NCI-H345 treated with DMSO at 0.1 percent for 48 hours (cell line): ENCODE results near the gene CXCL14.

ENCODE experiments used
- DNase-seq: peaks from one replicate; lab custom pipeline; 2025; ENCODE audit not compliant: unreplicated experiment; lab: John Stamatoyannopoulos, UW

CXCL14 gene

DNA sequence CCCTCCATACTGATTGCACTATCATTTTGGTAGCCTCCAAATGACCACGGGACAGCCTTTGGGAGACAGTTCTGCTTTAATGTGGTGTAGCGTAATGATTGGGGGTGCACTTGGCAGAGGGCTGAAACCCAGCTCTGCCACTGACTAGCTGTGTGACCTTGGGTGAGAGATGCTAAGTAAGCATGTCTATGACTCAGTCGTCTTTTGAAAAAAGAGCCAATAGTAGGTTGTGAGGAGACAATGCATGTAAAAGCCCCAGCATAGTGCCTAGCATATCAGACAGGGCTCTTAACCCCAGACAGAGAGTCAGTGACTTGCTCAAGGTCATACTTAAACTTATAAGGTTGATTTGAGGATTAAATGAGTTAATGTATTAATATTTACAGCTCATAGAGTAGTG is 18.0 kb upstream of the CXCL14 start:
- no peak for DNase-seq

DNA sequence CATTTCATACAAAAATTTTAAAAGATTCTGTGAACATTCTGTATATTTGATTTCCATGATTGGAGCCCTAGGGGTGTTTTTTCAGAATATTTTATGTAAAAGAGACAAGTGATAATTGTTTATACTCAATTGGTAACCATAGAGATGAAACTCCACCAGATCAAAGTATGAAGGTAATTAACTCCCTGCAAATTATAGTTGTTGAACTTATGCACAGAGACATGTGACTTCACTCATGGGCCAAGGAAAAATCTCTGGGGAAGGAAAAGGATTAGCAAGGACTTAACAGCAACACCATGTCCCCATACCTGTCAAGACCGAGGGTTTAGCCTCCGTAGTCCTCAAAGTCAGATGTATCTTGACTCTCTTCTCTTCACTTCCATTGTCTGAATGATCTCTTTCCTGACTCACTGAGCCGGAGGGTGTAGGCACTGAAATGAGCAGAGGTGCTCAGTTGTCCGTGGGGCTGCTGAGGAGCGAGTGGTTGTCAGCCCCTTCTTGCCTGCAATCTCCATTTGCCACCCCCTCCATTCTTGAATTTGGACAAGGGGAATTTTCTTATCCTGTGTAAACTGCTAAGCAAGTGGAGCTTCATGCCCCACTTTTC is 17.5 kb upstream of the CXCL14 start:
- no peak for DNase-seq

DNA sequence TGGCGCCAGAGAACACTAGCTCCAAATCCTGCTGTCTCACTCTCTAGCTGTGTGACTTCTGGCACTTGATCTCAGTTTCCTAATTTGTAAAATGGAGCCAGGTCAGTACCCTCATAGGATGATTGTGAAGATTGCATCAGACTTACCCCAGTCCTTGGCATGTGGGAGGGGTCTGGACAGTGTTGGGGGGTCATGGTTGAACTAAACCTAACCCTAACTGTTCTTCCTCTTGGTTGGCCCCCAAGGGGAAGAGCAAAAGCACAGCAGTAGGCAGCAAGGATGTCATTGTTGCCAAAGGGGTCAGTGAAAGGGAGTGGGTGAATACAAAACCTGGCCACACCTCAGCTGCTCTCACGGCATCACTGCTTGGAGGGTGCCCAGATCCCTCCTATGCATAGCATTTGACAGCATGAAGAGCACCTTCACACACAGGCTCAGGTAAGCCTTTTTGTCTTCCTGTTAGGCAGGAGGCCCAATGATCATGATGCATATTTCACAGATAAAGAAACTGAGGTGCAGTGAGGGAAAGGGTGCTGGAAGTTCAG is 15.7 kb upstream of the CXCL14 start:
- DNase-seq = no peak

DNA sequence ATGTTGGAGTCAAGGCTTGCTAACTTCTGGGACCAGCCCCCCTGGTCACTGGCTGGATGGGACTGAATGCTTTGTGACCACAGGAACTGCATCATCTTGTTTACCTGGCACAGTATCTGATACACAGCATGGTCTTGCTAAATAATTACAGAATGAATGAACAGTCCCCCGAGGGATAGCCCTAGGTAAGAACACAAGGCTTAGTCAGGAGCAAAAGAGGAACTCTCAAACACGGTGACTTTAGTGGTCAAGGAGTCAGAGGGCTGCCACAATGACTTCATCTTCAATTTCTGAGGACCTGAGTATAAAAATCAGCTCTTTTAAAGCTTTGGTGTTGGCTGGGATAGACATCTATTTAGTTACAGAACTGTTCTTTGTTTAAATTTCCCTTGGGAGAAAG is 15.1 kb upstream of the CXCL14 start:
- DNase-seq = no peak

DNA sequence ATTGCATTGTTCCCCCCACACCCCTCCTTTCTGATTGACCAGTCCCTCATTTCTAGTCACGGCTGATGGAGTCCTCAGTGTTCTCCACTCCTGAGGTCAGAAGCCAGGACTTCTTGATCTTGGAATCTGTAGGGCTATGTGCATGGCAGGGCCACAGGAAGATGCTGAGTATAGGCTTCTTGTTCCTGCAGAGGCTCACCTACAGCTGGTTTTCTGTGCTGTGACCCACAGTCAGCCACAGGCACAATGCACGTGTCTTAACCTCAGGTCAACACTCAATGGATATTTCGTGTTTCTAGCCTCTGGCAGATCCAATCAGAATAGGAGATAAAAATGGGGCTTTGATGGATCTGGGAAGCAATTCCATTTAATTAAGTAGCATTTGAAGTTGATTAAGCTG is 14.3 kb upstream of the CXCL14 start:
- no peak for DNase-seq

DNA sequence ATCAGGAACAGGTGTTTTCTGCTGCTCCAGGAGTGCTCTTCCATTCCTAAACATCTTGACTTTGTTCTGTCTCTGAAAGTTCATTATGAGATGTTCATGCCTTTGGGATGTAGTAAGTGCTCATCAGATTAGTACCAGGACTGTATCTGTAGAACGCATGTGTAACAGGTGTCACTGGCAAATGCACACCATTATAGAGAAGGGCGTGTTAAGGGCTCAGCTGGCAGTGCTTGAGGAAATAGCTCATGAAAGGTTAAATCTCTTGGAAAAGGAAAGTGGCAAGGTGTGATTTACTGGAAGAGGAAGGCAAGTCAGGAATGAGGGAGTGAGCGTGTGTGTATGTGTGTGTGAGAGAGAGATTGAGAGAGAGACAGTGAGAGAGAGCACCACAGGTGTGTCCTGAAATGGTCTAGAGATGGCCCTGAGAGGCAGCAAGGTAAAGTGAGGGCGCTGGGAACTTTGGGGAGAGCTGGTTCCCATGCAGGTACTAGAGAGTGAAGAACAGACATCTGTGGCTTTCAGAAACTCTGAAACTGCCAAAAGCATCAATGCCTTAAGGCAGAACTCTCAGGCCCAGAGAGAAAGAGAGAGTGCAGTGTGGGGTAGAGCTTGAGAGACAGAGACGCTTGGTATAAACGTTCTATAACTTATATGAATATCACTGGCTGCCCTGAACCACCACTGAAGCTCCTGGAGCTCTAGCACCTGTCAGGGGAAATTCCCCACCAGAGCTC is 13.7 kb upstream of the CXCL14 start:
- DNase-seq = no peak

DNA sequence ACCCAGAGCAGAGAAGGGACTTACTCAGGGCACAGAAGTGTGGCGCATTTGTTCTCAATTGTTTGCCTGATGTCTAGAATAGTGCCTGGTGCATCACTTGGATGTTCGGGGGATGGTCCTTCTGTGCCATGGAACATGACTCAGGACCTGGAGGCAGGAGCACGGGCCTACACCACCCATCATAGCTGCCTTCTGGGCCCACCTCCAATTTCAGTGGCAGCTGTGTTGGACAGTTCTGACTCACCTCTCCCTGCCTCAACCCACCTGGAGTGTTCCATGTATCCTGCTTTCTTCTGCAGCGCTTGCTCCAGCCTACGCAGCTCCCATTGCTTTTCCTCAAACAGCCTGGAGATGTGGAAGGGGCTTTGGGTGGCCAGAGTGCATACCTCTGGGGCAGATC is 12.5 kb upstream of the CXCL14 start:
- DNase-seq = no peak

DNA sequence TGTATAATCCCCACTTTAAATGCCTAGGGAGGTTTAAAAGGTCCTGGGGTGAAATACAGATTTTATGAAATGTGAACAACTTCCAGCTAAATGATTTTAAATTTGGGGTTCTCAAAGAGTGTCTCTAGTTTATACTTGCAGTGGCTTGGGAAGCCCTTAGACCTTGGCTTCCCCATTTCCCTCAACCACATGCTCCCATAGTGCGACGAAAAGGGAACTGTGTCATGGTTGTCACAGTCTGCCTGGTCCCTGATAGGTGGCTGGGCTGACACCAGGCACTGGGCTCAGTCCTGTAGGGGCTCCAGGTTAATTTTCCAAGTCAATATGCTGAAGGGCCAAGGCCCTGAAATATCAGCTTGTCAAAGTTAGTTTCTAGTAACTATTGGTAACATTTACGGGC is 10.4 kb upstream of the CXCL14 start:
- no peak for DNase-seq

DNA sequence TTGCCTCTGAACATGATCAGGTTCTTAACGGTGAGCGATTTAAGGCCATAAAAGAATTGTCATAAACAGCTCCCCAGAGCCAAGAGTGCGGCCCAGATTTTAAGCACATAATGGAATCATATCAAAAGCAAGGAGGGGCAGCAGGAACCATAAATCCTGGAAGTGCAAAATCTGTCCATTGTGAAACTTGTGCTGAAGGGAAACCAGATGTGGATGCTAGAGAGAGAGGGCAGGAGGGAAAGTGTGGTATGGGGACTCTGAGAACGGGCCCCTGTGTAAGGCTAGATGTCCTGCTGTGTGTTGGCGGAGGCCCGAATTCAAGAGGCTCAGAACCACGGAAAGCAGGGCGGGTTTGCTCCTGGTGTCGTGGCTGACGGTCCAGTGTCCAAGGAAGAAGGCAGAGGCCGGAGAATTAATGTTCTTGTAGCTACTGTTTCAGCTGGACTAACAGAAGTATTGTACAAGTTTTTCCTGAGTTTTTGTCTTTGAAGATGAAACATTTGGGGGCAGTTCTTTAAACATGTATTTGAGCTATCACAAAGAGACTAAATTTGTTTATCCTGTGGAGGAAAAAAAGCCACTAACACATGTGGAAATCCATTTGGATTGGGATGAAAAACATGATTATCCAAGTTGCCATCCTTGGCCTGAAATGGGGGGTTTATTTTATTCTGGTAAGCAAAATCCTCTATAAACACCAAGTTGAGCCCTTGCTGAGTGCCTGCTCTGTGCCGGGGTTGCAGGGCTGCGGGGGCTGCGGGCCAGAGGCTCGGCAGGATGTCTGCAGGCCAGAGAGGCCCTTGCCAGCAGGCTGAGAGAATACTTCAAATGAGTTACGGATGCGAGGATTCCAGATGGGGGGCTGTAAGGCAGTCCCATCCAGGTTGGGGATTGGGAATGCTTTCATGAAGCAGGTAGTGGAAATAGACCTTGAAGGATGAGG is 9.2 kb upstream of the CXCL14 start:
- DNase-seq = no peak

DNA sequence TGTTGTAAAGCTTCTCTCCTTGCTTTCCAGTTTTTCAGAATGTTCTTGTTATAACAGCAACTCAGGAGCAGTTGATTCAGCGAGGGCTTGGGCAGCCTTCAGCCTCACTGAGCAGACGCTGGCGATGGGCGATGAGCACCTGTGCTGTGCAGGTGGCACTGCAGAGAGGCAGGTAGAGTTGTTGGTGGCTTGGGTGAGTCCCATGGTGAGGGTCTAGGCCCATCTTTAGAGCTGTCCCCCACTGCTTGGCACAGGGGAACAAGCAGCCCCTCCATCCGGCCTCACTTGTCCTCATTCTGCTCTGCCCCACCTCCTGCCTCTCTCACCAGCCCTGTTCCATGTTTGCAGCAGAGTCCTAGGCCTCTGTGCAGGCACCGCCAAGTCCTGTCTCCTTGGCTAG is 6.1 kb upstream of the CXCL14 start:
- no peak for DNase-seq

DNA sequence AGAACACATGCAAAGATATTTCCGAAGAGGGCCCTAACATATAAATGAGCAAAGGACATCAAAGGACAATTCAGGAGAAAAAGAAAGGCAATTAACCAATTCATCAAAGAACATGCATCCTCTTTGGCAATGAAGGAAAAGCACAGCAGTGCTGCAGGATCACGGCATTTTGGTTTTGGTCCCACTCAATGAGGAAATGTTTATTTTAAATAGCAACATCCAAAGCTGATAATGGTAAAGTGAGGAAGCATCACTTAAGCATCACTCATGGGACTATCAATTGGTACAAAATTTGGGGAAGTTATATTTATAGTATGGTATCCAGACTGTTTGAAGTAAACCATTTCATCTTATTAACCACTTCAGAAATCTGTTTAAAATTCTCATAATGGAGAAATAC is 5.5 kb upstream of the CXCL14 start:
- DNase-seq = no peak

DNA sequence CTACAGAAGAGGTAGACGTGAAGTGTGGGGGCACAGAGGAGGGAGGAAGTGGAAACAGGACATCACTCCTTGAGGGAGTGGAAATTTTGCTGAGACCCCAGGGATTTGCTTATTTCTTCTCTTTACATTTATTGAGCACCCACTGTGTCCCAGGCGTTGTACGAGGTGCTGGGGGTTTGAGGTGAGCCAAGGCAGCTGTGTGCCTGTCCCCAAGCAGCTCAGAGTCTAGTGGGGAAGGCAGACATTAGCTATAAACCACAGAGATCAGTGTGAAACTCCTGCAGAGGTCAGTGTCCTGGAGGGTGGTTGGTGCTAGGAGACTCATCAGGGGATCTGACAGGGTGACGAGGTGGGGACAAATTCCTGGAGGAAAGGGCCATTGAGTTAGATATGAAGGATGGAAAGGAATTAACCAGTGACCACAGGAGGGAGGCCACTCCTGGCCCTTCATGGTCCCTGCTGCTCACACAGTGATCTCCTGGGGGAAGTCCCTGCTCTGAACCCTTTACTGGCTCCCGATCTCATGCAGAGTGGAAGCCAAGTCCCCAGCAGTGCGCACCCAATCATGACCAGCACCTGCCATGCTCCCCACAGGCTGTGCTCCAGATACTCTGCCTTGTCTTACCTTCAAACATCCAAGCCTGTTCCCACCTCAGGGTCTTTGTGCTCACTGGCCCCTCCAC is 3.4 kb upstream of the CXCL14 start:
- DNase-seq = no peak

DNA sequence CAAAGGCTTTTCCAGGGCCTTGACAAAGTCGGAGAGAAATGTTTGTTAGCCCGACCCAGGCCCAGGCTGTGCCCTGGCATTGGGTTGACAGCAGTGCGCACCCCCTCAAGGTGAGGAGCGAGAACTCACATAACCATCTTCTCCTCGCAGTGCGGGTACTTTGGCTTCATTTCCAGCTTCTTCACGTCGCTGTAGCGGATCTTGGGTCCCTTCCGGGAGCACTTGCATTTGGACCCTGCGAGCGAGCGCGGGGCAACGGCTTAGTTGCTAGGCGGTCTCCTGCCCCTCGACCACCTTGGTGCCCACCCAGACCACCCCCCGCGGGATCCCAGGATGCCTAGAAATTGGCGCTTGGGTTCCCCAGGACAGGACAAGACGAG is 496 bp downstream of the CXCL14 start:
- no peak for DNase-seq

DNA sequence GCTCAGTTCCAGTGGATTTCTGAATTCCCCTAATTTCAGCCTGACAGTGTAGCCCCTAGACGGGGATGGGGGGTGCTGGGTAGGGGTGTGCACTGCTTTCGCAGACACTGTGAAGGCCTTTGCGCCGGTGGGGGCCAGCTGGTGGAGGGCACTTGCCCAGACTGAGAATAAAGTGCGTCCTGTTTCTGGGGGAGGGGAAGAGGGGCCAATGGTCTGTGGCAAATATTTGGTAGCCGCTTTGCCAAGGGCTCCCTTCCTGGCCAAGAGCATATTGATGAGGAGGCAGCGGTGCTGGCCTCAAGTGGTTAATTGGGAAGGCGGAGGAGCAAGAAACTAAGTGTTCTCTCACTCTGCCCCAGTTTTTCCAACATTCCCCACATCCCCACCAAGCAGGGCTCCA is 1.4 kb downstream of the CXCL14 start:
- no peak for DNase-seq

DNA sequence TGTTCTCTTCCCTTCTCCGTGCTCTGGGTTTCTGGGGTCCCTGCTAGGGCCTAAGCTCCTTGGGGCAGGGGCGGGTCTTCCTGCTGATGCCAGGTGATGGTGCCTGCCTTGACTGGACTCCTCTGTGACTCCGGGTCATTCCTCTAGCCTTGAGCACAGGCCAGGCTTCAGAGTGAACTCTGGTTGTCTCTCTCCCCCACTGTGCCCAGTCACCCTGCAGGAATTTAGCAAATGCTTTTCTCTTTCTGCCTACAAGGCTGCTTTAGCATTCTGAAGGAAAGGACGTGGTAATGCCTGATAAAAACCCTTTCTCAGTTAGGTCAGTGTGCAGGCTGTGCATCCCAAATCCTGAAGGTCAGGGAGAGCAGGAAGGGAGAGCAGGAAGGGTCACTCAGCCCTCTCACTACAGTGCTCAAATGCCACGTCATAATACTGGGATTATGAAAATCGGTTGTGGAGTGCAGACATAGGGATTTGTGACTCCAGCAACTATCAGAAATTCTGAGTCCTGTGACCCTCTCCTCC is 2.7 kb downstream of the CXCL14 start:
- DNase-seq = no peak

DNA sequence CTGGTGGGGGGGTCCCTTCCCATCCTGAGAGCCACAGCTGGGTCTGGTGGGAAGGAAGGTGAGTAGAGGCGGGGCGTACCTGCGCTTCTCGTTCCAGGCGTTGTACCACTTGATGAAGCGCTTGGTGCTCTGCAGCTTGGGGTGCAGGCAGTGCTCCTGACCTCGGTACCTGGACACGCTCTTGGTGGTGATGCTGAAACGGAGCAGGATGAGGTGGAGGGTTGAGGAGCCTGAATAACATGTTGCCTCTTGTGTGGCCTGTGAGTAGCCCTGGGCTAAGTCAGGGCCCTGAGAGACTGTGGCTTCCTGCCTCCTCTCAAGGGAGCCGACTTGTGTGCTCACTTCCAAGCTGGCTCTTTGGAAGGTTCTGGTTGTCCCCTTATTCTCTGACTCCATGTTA is 4.3 kb downstream of the CXCL14 start:
- DNase-seq = no peak

DNA sequence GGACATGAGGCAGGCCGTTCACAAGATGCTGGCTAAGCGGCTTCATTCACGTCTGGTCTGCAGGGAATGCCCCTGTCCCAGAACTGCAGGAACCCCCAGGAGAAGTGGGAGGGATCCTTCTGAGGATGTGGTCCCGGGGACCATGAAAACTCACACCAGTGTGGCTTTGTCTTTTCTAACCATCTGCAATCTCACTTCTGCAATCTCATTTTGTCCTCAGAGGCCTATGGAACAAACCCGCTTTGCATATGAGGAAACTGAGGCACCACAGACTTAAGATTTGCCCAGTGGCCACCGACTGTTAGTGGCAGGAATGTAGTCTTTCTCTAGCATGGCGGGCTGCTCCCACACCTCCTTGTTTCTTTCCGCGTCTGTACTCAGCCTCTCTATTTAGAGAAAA is 6.9 kb downstream of the CXCL14 start:
- DNase-seq = no peak

DNA sequence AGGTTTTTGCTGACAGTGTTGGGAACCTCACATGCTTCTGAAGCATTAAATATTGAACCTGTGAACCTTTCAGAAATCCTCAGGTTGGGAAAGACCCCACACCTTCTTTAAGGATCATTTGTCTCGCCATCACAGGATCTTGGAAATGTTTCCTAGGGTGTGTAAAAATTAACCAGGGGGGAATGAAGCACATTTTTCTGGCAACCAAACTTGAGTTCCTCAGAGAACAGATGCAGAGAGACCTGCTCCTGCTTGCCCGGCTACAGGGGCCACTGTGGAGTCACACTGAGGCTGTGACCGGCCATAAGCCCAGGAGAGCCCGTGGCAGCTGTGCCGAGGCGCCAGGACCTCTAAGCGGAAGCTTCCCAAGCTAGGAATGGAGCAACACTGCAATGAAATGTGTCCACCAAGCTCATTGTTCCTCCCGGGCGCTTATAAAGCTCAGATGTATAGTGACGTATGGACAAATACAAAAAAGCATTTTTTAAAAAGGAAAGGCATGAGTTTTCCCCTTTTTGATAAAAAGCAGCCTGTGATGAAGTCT is 7.7 kb downstream of the CXCL14 start:
- DNase-seq = no peak

DNA sequence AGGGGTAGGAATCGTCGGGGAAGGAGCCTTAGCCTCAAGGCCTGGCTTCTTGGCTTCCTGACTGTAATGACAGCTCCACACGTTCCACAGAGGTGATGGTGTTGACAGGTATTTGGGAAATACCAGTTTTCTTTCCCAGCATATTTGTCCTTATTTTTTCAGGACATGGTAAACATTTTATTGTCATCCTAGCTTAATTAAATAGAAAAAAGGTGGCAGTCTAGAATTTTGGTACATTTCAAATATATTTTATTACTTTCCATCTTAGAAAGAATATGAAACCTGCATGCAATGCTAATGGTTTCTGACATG is 8.4 kb downstream of the CXCL14 start:
- no peak for DNase-seq

DNA sequence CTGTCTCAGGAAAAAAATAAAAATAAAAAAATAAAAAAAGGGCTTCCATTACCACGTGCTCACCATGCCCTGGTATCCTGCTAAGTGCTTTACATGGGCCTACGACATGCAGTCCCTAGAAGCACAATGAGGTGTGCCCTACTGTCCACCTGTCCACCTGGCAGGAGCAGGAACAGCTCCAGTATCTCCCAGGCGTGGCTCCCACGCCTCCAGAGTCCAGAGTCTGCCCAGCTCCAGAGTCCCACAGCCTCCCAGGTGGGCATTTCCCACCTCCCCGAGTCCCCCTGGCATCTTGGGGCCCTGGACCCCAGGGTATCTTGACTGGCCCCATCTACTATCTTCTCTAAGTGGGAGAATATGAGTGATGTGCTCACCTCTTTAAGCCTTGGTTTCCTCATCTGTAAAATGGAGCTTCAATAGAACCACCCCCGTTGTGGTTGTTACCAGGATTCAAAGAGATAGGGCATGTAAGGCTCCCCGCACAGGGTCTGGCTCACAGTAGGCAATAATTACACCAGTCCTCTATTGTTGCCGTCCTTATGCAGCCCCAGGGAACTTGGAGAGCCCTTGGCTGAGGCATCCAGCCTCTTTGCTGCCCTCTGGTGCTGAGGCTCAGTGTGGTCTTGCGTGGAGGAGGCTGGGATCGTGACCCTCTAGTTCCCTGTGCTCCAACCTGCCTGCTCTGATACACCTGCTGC is 8.9 kb downstream of the CXCL14 start:
- DNase-seq = peak; percentile 29
